Lower leg skin (tissue), 3 donors: ENCODE measurements around the gene FGB.

Experiments used
- POLR2A ChIP-seq, 2 donors: fragments of 450-650 bp; IDR thresholded peaks; one replicate each; pipeline ENCODE4 v1.6.1; 2016 to 2017; ENCODE audit warnings: antibody characterized with exemption in 2 of 2, mild to moderate bottlenecking in 1 of 2, moderate library complexity in 1 of 2
- TF ChIP-seq, protein P1 (sequence below), 3 donors: fragments of 450-650 bp; IDR thresholded peaks; one replicate each; pipeline ENCODE4 v1.5.1; 2016; ENCODE audit warnings: antibody characterized with exemption in 3 of 3, mild to moderate bottlenecking in 3 of 3, moderate library complexity in 2 of 3

DNA sequence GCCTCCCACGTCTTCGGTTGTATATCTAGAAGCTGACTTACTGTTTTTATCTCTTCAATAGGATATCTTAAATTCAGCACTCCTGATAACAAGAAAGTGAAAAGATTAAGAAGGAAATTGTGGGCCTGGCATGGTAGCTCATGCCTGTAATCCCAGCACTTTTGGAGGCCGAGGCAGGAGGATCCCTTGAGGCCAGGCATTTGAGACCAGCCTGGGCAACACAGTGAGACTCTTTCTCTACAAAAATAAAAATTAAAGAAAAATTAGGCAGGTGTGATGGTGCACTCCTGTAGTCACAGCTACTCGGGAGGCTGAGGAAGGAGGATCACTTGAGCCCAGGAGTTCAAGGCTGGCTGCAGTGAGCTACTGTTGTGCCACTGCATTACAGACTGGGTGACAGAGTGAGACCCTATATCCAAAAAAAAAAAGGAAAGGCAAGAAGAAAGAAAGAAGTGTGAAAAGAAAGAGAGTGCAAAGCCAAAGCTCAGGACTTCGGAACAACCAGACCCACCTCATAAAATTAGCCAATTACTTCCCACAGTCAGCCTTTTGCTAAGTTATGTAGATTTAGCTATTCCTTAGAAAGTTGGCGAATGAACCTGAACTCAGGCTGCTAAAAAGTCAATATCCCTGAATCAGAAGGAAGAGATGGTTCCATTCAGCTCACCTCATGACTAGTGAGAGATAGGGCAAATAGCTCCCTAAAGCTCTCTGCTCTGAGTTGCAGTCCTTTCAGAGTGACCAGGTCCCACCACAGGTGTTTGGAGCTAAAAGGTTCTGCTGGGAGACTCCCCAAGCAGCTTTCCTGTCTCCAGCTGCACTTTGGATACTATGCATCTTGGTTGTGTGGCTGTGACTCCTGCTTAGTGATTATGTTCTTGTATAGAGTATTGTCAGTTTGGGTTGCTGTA, 40.5 kb downstream of the FGB start:
- TF ChIP-seq, protein P1, sequence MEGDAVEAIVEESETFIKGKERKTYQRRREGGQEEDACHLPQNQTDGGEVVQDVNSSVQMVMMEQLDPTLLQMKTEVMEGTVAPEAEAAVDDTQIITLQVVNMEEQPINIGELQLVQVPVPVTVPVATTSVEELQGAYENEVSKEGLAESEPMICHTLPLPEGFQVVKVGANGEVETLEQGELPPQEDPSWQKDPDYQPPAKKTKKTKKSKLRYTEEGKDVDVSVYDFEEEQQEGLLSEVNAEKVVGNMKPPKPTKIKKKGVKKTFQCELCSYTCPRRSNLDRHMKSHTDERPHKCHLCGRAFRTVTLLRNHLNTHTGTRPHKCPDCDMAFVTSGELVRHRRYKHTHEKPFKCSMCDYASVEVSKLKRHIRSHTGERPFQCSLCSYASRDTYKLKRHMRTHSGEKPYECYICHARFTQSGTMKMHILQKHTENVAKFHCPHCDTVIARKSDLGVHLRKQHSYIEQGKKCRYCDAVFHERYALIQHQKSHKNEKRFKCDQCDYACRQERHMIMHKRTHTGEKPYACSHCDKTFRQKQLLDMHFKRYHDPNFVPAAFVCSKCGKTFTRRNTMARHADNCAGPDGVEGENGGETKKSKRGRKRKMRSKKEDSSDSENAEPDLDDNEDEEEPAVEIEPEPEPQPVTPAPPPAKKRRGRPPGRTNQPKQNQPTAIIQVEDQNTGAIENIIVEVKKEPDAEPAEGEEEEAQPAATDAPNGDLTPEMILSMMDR (IDR thresholded peaks at IDR 0.05): no peak
- TF ChIP-seq POLR2A (IDR thresholded peaks at IDR 0.05): no peak
